Stimulated activated CD8-positive, alpha-beta memory T cell treated with anti-CD3 and anti-CD28 coated beads, Interleukin-12 subunit alpha, Interleukin-12 subunit beta, amount 100 ng/mL, for 24 hours (primary cell): ENCODE measurements around the gene UBASH3B.

ENCODE experiments used
- DNase-seq: peaks from one replicate; pipeline ENCODE4 v3.0.0-alpha.2; 2020; ENCODE audit errors: extremely low read depth

The UBASH3B gene

GRCh38 chr11:122678406-122678805 lies 22.9 kb downstream of the UBASH3B start:
- no peak for DNase-seq

- DNase-seq: no peak
These were observed 23.9 kb downstream of the UBASH3B start for GRCh38 chr11:122679466-122679865.

- DNase-seq: no peak
These were observed 25.5 kb downstream of the UBASH3B start for GRCh38 chr11:122681070-122681469.

GRCh38 chr11:122681735-122682134 lies 26.2 kb downstream of the UBASH3B start:
- DNase-seq: no peak

- no peak for DNase-seq
These were observed 26.9 kb downstream of the UBASH3B start for GRCh38 chr11:122682464-122682863.

- DNase-seq: no peak
These were observed 29.5 kb downstream of the UBASH3B start for GRCh38 chr11:122685041-122685440.

- DNase-seq: no peak
These were observed 30.6 kb downstream of the UBASH3B start for GRCh38 chr11:122686111-122686510.

GRCh38 chr11:122690384-122690783 lies 34.9 kb downstream of the UBASH3B start:
- no peak for DNase-seq

- DNase-seq: no peak
These were observed 35.5 kb downstream of the UBASH3B start for GRCh38 chr11:122690801-122691548.

- DNase-seq: no peak
These were observed 36.1 kb downstream of the UBASH3B start for GRCh38 chr11:122691549-122692150.

- no peak for DNase-seq
These were observed 36.9 kb downstream of the UBASH3B start for GRCh38 chr11:122692444-122692843.

- DNase-seq: no peak
These were observed 39.6 kb downstream of the UBASH3B start for GRCh38 chr11:122695076-122695615.

GRCh38 chr11:122696662-122697061 lies 41.1 kb downstream of the UBASH3B start:
- DNase-seq: peak; percentile 36

- no peak for DNase-seq
These were observed 42.2 kb downstream of the UBASH3B start for GRCh38 chr11:122697636-122698167.

GRCh38 chr11:122698392-122698791 lies 42.9 kb downstream of the UBASH3B start:
- no peak for DNase-seq

GRCh38 chr11:122700666-122701065 lies 45.1 kb downstream of the UBASH3B start:
- no peak for DNase-seq

- DNase-seq: no peak
These were observed 45.6 kb downstream of the UBASH3B start for GRCh38 chr11:122701143-122701542.

- no peak for DNase-seq
These were observed 48.2 kb downstream of the UBASH3B start for GRCh38 chr11:122703541-122704272.

- DNase-seq: no peak
These were observed 49.9 kb downstream of the UBASH3B start for GRCh38 chr11:122705396-122705795.

- DNase-seq: no peak
These were observed 51.0 kb downstream of the UBASH3B start for GRCh38 chr11:122706291-122707088.

GRCh38 chr11:122707111-122707510 lies 51.6 kb downstream of the UBASH3B start:
- DNase-seq: no peak
